HG03280 (cell line): ENCODE results near the gene RTN4R.
"Not testable (repeated sequence)": the region's sequence is repeated elsewhere in the genome, so short reads cannot be mapped to it uniquely, and the experiment has no call there.

Source experiments
- ATAC-seq: cut with Tn5 transposase; IDR thresholded peaks from one replicate; pipeline ENCODE4 v1.9.1; 2021; ENCODE audit warnings: mild to moderate bottlenecking, moderate library complexity; ENCODE audit not compliant: unreplicated experiment

RTN4R gene

DNA sequence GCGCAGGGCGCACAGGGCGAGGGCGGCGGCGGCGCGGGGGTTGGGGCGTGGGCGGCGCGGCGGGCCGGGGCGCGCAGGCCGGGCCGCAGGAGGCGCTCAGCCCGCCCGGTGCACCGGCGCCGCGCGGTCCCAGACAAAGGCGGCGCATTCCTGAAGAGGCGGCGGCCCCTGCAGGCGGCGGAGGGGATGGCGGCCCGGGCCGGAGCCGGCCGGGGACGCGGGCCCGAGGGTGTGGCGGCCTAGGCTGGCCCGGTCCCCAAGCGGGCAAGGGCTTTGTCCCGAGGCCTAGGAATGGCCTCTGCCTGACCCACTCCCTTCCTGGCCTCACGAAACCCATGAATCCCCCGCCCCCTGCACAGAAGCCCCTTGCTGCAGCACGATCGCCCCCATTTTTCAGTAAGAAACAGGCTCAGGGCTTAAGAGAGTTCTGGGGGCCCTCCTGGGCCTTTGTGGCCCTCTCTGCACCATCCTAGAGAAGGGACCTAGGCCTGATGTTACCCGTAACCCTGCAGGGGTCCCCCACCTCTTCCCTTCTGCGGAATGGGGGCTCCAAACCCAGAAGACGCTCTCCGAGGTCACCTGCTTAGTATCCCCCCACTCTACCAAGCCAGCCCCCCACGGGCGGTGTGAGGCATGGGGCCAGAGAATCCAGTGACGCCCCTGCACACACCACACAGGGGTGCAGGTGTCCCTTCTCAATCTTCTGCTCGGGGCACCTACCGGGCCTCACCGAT, at the start of gene RTN4R:
Gene RTN4R (minus strand): TSS at position 40 of the 734 bp plus-strand sequence. CDS start 226 bp downstream, outside the sequence.
- peak; percentile 59 for ATAC-seq

DNA sequence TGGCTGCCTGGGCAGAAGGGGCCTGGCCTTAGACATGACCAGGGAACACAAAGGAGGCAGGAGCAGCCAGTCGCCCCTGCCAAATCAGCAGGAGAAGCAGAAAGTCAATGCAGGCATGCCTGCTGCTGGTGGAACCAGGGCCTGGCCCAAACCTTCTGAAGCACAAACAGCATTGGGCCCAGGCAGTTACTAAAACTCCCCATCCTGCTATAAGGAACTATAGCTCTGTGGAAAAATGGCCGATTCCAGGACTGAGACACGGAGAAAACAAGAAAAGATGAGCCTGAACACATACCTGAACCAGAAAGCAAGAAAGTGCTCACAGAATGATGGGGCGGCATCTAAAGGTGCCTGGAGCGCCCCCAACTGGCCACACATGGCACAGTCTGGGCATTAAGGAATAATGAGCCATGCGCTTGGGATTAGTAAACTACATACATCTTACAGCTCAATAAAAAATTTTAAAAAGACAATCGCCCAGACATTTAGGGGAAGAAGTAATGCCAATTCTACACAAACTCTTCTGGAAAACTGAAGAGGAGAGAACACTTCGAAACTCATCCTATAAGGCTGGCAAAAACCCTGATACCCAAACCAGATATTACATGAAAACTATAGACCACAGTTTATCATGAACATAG, 49.4 kb upstream of the RTN4R start:
- ATAC-seq = not testable (repeated sequence)

DNA sequence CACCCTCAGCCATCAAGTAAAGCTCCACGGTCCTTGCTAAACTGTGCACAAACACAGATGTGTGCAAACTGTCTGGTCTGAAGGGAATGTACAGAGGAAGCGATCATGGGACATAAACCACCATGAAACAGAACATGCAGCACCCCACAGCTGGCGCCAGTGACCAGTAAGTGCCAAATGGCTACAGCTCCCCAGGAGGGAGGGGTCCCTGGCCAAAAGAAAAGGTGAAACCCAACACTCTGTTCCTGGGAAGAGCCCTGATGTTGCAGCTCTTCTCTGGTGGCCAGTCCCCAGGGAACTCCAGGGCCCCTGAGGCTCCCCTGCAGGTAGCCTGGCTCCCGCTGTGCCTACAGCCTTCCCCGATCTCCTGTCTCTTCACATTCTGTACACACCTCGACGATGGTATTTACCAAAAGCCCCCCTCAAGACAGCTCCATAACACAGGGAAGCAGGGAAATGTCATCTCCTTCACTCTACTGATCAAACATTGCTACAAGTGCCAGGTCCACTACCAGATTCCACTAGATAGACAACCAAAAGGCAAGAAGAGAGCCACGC, 48.8 kb upstream of the RTN4R start:
- ATAC-seq = no peak

DNA sequence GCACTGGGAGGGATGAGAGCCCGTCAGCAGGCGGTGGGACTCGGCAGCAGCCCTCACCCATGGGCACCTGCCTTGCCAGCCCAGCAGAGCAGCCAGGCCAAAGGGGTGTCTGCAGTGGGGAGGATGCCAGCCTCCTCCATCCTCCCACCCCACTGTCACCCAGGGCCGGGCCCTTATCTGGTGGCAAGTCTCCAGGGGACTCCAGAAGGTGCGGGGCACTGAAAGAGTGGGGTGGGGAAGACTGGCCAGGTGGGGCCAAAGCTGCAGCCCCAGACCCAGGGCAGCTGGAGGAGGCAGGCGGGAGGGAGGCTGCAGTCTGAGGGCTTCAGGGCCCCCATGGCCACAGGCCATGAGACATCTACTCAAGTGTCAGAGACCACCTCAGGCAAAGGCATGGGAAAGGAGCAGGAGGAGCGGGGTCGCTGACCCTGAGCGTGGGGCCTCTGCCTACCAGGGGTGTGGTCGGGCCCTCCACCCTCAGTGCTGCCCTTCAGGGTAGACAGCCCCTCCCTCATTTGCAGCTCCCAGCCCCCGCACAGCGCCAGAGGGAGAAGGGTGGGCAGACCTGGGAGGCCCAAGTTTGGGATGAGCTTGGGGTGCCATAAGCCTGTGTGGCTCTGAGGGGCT, 48.2 kb upstream of the RTN4R start:
- ATAC-seq = no peak

DNA sequence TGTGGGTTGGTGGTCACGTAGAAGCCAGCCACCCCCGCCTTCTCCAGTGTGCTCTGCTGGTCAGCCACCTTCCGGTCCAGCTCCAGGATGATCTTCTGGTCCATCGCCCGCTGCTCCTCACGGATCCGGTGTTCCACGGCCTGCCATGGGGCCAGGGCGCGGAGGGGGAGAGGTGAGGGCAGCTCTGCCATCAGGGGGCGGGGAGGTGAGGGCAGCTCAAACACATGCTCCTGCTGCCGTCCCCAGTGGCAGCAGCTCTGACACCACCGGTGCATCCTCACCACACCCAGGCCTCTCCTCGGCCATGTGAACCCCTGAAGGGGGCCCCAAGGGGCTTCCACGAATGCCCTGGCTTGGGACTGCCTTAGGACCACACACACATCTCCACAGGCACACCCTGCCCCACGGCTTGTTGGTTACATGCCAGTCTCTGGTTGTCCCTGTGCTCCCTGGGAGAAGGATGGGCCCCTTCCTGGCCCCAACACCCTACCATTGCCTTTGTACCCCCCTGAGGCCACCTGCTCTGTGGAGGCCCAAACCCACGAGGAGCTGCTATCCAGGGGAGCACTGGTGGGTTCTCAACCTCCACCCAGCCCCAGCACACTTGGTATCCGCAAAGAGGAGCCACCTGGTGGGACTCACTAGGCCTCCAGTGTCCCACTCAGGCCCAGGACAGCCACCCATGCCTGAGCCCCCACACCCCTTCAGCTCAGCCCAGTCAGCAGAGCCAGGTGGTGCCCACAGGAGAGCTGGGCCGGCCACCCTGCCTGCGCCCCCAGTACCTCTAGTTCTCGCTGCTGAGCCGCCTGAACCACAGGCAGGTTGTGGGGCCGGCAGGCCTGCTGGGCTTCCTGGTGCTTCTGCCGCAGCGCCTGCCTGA, 47.5 kb upstream of the RTN4R start:
- ATAC-seq = no peak

DNA sequence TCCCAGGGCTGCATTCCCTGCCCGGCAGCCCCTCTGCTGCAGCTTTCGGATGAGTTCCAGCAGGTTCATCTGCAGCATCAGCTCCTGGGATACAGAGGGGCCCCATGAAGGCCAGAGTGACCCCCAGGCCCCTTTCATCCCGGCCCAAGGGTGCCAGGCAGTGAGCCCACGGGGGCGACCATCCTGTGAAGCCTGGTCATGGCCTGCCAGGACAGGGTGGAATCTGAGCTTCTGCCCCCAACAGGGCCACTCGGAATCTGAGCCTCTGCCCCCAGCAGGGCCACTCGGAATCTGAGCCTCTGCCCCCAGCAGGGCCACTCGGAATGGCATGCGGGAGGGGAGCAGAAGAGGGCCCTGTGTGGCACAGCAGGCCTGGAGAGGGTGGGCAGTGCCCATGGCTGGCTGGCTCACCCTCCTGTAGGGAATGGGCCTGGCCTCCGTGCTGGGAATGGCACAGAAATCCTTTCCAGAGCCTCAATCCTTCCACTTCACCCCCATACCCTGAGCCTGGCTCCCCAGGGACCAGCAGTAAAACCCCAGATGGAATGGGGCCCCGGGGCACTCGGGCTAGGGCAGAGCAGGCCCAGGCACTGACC, 46.7 kb upstream of the RTN4R start:
- not testable (repeated sequence) for ATAC-seq

DNA sequence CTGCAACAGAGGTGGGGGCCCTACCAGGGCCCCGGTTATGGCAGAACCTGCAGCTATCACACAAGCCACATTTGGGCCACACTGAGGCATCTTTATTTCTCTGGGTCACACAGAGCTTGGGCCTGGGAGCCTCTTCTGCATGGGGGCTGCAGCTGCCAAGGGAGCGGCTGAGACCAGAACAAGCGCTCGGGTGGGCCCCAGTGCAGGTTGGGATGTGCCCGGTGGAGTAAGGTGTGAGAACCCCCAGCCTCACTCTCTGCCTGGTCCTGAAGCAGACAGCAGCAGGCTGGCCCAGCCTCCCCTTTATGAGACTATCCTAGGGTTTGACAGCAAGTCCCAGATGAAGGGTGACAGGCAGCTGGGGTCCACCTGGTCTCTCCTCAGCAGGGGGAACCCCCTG, 46.1 kb upstream of the RTN4R start:
- not testable (repeated sequence) for ATAC-seq

DNA sequence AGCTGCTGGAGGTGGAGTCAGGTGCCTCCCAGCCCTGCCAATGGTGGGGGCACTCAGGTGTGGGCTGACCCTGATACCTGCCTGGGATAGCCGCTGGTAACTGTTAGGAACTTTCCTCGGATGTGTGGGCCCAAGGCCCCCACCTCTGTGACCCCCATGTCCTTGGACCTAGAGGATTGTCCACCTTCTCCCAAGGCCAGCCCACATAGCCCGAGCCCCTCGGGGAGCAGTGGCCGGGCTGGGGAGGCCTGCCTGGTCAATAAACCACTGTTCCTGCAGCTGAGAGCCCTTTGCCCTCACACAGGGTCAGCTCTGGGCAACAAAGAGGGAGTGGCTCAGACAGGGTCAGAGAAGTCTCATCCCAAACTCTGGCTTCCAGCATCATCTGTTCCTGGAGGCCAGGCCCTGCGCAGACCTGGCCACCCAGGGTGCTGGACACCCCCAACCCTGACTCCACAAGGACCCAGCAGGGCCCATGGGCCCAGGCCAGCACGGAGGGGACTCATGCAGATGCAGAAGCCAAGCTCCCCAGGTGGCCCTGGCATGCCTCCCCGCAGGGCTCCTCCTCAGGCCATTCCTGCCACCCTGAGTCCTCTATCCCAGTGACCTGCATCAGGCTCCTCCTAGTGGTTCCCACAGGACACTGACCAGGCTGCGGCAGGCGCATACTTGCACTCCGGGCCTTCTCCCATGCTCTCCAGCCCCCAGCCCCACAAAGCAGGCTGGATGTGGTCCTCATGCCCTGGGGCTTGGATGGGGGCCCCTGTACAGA, 45.4 kb upstream of the RTN4R start:
- ATAC-seq = not testable (repeated sequence)

DNA sequence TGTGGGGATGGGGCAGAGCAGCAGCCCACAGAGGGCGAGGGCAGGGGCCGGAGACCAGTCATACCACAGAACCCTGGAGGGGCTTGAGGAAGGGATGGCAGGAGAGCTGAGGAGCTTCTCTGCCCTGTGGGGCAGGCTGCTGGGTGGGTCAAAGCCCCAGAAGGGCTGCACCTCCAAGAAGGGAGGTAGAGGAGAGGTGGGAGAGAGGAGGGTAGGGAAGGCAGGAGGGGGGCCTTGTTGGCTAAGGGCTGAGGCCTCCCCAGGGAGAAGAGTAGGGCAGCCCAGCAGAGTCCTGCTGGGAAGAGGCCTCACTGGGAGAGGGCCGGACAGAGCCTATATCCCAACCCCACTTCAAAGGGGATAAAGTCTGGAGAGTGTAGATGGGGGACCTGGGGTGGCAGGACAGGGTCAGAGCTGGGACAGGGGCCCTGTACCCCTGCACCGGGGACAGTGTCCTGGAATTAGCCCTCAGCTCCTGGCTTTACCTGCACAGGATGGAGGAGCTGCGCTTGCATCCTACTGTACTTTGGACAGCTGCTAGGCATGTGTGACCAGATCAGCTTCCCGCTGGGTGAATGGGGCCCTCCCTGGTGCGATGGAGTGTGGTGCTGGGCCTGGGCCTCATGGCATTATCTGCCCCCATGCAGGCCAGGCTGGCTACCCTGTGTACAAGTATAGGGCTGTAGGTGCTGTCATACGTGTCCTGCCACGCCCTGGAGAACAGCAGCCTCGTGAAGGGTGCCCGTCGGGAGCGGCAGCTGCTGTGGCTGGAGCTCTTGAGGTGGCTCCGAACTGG, 44.5 kb upstream of the RTN4R start:
- no peak for ATAC-seq

DNA sequence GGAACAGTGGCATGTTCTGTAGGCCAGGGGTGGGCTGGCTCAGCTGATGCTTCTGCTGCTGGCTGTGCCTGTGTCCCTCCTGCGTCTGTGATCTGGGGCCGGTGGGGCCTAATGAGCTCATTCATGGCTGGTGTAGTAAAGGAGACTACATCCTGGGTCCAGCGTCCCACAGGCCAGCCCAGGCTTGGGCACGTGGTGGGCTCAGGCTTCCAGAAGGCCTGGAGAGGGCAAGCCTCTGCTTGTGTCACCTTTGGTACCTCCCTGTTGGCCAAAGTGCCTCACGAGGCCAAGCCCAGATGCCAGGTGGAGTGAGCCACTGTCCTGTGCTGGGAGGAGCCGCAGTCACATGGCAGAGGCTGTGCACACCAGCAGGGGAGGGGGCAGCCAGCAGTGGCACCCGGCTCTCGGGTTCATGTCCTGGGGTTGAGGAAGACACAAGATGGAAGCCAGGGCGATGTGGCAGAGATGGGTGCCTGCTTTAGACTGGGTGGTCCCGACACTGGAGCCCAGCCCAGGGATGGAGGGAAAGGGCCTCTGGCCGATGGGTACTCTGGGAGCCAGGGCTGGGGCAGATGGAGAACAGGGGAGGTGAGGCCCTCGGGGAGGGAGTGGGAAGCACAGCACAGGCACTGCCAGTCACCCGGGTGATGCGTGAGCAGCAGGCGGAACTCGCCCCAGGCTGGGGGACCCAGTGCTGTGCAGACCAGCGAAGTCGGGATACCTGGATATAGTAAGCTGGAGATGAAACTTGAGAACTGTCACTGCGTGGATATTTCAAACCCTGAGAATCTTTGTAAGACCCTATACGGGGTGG, 43.3 kb upstream of the RTN4R start:
- not testable (repeated sequence) for ATAC-seq

DNA sequence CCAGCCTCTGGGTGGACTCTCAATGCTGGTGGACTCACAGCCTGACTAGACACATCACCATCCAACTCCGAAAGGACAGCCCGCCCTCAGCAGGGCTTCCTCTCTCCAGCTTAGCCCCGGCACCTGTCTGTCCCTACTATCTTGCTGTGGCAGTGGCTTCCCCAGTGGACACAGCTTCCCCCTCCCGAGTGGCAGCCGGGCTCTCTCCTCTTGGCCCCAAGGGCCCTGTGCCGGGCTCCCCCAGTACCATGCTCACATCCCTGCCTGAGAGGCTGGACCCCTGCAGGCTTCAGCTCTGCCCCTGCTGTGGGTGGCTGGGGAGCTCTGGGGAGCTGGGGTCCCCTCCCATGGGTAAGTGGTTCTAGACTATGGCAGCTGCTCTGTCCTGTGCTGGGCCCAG, 42.7 kb upstream of the RTN4R start:
- not testable (repeated sequence) for ATAC-seq

DNA sequence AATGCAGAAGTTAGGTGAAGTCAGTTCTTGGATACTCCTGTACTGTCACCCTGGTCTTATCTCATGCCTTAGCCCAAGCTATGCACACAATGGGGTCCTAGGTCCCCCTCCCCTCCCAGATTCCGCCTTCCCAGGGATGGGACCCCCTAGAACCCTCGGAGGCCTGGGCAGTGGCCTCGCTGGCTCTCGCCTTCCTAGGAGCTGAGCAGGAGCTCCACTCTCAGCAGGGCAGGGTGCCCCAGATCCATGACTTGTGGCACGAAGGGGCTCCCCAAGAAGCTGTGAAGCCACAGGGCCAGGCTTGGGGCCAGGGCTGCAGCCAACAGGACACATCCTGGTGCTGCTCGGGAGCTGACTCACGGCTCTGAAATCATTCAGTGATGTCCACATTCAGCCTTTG, 42.1 kb upstream of the RTN4R start:
- ATAC-seq = not testable (repeated sequence)

DNA sequence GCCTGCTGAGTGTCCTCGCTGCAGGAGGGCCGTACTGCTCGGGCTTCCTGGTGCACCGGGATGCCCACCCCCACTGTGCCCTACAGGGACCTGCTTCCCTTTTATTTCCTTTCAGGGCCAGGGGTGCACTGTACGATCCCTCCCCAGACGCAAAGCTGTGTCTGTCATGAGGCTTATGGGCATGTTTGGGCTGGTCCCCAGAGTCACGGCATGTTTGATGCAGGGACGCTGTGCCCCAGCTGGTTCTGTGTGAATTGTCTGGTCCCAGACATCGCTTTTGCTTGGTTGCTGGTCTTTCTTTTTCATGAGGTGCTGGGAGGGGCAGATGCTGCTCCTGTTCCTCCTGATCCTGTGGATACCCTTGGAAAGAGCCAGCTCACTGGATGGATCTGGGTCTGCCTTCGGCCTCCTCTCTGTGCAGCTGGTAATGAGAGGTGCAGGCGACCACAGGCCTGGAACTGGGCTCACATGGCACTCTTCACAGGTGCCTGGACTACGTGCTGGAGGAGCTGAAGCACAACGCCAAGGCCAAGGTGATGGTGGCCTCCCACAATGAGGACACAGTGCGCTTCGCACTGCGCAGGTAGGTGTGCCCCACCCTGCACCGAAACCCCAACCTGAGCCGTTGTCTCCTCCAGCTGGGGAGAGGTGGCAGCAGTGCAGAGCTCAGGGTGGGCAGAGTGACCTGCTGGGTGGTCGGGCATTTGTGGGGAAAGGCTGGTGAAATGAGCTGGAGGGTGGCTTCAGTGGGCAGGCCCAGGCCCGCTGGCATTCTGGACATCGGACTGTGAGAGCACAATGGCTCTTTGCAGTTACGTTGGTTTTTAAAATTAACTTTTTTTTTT, 40.9 kb upstream of the RTN4R start:
- ATAC-seq = not testable (repeated sequence)

DNA sequence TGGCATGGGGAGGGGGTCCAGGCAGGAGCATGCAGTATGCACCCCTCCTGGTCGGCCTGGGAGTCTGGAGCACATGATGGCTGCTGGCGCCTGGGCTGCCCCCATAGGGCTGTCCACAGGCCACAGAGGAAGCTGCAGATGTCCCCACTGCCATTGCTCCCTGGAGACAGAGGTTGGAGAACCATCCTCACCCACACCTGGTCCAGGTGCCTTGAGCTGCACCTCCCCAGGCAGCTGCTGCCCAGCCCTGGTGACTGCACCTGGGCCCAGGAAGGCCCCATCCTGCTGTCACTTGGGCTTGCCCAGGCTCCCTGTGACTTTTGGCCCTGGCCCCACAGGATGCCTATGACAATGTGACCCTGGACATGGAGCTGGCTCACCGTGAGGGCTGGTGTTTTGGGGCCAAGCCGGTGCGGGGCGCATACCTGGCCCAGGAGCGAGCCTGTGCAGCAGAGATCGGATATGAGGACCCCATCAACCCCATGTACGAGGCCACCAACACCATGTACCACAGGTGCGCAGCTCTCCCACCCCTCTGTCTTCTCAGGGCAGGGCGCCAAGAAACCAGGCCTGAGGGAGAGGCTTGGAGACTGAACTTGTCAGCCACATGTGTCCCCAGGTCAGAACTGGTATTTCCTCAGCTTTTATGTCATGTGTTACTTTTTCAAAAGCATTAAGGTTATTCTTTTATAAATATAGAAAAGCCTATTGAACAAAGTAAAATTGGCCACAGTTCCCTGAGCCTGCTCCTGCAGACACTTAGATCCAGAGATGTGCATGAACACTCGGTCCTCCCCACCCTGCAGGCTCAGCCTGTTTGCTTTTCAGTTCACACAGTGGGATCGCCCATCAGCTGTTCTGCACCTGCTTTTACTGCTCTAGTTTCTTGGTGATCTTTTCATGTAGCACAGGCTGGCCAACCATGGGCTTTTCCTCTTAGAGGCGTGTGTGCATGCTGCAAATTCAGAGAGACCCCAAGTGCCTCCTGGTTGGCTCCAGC, 39.6 kb upstream of the RTN4R start:
- not testable (repeated sequence) for ATAC-seq

DNA sequence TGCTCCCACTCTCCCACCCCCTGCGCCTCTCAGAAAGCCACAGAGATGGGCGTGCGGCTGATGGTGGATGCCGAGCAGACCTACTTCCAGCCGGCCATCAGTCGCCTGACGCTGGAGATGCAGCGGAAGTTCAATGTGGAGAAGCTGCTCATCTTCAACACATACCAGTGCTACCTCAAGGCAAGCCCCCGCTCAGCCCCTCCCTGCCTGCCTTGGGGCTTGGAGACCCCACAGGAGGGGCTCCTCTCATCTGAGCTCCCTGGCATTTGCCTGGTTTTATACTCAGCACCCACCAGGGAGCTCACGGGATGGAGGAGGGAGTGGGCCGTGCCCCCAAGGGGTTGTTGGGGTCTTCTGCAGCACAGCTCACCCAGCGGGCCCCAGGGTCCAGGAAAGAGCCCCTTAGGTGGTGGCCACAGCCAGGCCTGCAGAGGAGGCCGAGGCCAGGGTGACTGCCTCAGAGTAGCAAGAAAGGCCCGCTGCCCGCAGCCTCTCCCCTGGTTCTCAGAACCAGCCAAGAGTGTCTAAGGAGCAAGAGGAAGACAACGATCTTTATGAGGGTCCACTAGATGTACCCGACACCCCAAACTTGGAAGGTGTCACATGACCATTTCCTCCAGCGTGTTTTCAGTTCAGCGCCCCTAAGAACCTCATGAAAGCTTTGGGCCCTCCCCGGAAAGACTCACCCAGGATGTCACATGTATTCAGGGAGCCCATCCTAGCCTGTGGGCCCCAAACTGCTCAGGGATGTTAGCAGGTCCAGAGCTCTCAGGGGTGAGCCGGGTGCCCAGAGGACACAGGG, 38.7 kb upstream of the RTN4R start:
- ATAC-seq = not testable (repeated sequence)
